CD4-positive, alpha-beta T cell treated with Interleukin-17A for 4 hours (primary cell): ENCODE data around the gene MNX1.

ENCODE experiments used
- DNase-seq: peaks from one replicate; pipeline ENCODE4 v3.0.0-alpha.2; 2020; ENCODE audit warnings: mixed read lengths

Gene MNX1

GRCh38 chr7:156966387-156966786 lies 44.1 kb downstream of the MNX1 start:
- no peak for DNase-seq

- DNase-seq = no peak
Measured at GRCh38 chr7:156964971-156965370, 45.5 kb downstream of the MNX1 start.

GRCh38 chr7:156963472-156963871 lies 47.0 kb downstream of the MNX1 start:
- DNase-seq = no peak

GRCh38 chr7:156962897-156963296 lies 47.6 kb downstream of the MNX1 start:
- DNase-seq = no peak

- no peak for DNase-seq
Measured at GRCh38 chr7:156962145-156962544, 48.3 kb downstream of the MNX1 start.

GRCh38 chr7:156956727-156957126 lies 53.7 kb downstream of the MNX1 start:
- DNase-seq = no peak

GRCh38 chr7:156954941-156955340 lies 55.5 kb downstream of the MNX1 start:
- no peak for DNase-seq
